Hypothalamus (tissue), 51 donors: ENCODE measurements around the gene SMIM28.

Source experiments
- DNase-seq, 51 donors: peaks; one replicate each; lab custom pipeline; 2025; lab: John Stamatoyannopoulos, UW

The SMIM28 gene

GRCh38 chr6:138372711-138373463 is 4.8 kb upstream of the SMIM28 start:
- no peak for DNase-seq

- no peak for DNase-seq
Observed at GRCh38 chr6:138374230-138374629, 3.5 kb upstream of the SMIM28 start.

GRCh38 chr6:138374815-138375214 is 2.9 kb upstream of the SMIM28 start:
- DNase-seq = no peak

- DNase-seq = no peak
Observed at GRCh38 chr6:138377042-138377441, 663 bp upstream of the SMIM28 start.

GRCh38 chr6:138378463-138378862 is 758 bp downstream of the SMIM28 start:
- DNase-seq = no peak

GRCh38 chr6:138382498-138383265 is 5.0 kb downstream of the SMIM28 start:
- DNase-seq = no peak

GRCh38 chr6:138383776-138384175 is 6.1 kb downstream of the SMIM28 start:
- DNase-seq = no peak

- DNase-seq = no peak
Observed at GRCh38 chr6:138386897-138387296, 9.2 kb downstream of the SMIM28 start.

- DNase-seq = no peak
Observed at GRCh38 chr6:138387577-138388368, 10.1 kb downstream of the SMIM28 start.

GRCh38 chr6:138389551-138389950 is 11.8 kb downstream of the SMIM28 start:
- DNase-seq = no peak

- DNase-seq = no peak
Observed at GRCh38 chr6:138393871-138394783, 16.4 kb downstream of the SMIM28 start.

- DNase-seq = no peak
Observed at GRCh38 chr6:138396709-138397108, 19.0 kb downstream of the SMIM28 start.

GRCh38 chr6:138397128-138398122 is 19.7 kb downstream of the SMIM28 start:
- no peak for DNase-seq

GRCh38 chr6:138400326-138400725 is 22.6 kb downstream of the SMIM28 start:
- no peak for DNase-seq

GRCh38 chr6:138401960-138402837 is 24.5 kb downstream of the SMIM28 start:
- DNase-seq = no peak

GRCh38 chr6:138402838-138403187 is 25.1 kb downstream of the SMIM28 start:
- no peak for DNase-seq

- DNase-seq = peak in 20 of 51 donors; percentile 3 to 46 (median 24)
Observed at GRCh38 chr6:138403324-138403800, 25.7 kb downstream of the SMIM28 start.
